ENCODE measurements around the gene AAK1.

DNA sequence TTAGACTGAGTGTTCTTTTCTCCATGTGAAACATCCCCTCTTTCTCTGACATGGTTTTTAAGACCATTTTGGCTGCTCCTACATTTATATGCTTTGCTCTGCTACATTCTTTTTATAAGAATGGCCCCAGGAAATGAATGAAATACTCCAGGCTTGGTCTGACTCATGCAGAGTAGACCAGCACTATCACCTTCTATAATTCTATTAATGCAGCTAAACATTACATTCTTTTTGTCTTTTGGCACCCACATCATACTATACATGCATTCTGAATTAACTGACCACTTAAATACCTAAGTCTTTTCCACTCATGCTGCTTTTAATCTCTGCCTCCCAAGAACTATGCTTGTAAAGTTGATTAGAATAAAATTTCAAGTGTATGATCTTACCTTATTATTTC lies 94.1 kb downstream of the AAK1 start:
- TF ChIP-seq POLR2A (IDR thresholded peaks at IDR 0.05) = no peak
- TF ChIP-seq, protein P1, sequence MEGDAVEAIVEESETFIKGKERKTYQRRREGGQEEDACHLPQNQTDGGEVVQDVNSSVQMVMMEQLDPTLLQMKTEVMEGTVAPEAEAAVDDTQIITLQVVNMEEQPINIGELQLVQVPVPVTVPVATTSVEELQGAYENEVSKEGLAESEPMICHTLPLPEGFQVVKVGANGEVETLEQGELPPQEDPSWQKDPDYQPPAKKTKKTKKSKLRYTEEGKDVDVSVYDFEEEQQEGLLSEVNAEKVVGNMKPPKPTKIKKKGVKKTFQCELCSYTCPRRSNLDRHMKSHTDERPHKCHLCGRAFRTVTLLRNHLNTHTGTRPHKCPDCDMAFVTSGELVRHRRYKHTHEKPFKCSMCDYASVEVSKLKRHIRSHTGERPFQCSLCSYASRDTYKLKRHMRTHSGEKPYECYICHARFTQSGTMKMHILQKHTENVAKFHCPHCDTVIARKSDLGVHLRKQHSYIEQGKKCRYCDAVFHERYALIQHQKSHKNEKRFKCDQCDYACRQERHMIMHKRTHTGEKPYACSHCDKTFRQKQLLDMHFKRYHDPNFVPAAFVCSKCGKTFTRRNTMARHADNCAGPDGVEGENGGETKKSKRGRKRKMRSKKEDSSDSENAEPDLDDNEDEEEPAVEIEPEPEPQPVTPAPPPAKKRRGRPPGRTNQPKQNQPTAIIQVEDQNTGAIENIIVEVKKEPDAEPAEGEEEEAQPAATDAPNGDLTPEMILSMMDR (IDR thresholded peaks at IDR 0.05) = no peak
